ENCODE measurements around the gene IFIT2.

- no peak for TF ChIP-seq POLR2AphosphoS5 (IDR thresholded peaks at IDR 0.05)
- no peak for TF ChIP-seq CTCF (IDR thresholded peaks at IDR 0.05)
- TF ChIP-seq POLR2A (IDR thresholded peaks at IDR 0.05) = no peak
Measured at GRCh38 chr10:89335226-89335625, 33.4 kb downstream of the IFIT2 start.
